NCI-H1105 (cell line): ENCODE data around the gene RTEL1.

ENCODE experiments used
- DNase-seq: peaks from one replicate; lab custom pipeline; 2025; lab: John Stamatoyannopoulos, UW

RTEL1 gene

GRCh38 chr20:63741676-63742380 lies 83.7 kb downstream of the RTEL1 start:
- no peak for DNase-seq

GRCh38 chr20:63742381-63743024 lies 84.4 kb downstream of the RTEL1 start:
- DNase-seq, result no peak

GRCh38 chr20:63743210-63743970 lies 85.3 kb downstream of the RTEL1 start:
- DNase-seq, result no peak

- DNase-seq, result no peak
Observed at GRCh38 chr20:63744158-63744557, 86.0 kb downstream of the RTEL1 start.

GRCh38 chr20:63744574-63745423 lies 86.7 kb downstream of the RTEL1 start:
- DNase-seq, result no peak

- no peak for DNase-seq
Observed at GRCh38 chr20:63745424-63745805, 87.3 kb downstream of the RTEL1 start.
